ENCODE results near the gene SESN3.
A peak's percentile ranks its signal among the peaks of the same experiment; 100 is the strongest.
"Not testable (repeated sequence)": the region's sequence is repeated elsewhere in the genome, so short reads cannot be mapped to it uniquely, and the experiment has no call there.

Gene SESN3

DNA sequence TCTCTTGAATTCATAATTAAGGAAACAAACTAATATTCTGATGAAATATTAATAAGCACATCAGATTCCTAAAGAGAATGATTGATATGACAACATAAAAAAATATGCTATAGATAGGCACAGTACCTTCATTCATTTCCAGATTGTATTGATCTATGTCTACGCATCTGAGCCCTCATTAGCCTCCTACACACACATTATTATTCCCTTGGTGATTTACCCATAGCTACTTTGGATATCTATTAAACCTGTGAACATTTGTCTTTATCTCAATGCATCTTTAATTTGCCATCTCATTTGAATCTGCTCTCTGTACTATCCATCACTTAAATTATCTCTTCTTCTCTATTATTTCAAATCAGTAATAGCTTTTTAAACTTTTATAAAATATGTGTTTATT is 18.4 kb downstream of the SESN3 start:
- Mint-ChIP-seq H3K27ac (no peak overlapping the region), H3K4me1 (ENCODE audit: low read depth) (peaks cover 28% of the 10 kb centered on the region), H3K9me3 (no peaks in the 10 kb centered on the region), H3K36me3 (ENCODE audit: low read depth) (peaks cover 10% of the 10 kb centered on the region), H3K27me3 (no peaks in the 10 kb centered on the region), H3K4me3 (no peak overlapping the region)

DNA sequence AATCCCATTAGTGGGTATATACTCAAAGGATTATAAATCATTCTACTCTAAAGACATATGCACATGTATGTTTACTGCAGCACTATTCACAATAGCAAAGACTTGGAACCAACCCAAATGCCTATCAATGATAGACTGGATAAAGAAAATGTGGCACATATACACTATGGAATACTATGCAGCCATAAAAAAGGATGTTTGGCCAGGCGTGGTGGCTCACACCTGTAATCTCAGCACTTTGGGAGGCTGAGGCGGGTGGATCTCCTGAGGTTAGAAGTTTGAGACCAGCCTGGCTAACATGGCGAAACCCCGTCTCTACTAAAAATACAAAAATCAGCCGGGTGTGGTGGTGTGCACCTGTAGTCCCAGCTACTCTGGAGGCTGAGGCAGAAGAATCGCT is 21.5 kb downstream of the SESN3 start:
- H3K4me3 Mint-ChIP-seq, H3K27ac Mint-ChIP-seq, H3K9me3 Mint-ChIP-seq, H3K27me3 Mint-ChIP-seq: not testable (repeated sequence)
- Mint-ChIP-seq H3K36me3 (ENCODE audit: low read depth) (peaks cover 10% of the 10 kb centered on the region), H3K4me1 (ENCODE audit: low read depth) (peaks cover 30% of the 10 kb centered on the region)

GRCh38 chr11:95200781-95201457 is 30.1 kb downstream of the SESN3 start:
- H3K27me3 Mint-ChIP-seq = no peaks in the 10 kb centered on the region
- peaks cover 44% of the 10 kb centered on the region for H3K4me1 Mint-ChIP-seq (ENCODE audit: low read depth)
- H3K4me3 Mint-ChIP-seq = no peak overlapping the region
- H3K27ac Mint-ChIP-seq = no peak overlapping the region
- no peaks in the 10 kb centered on the region for H3K9me3 Mint-ChIP-seq
- peaks cover 4% of the 10 kb centered on the region for H3K36me3 Mint-ChIP-seq (ENCODE audit: low read depth)

GRCh38 chr11:95195831-95196230 is 35.2 kb downstream of the SESN3 start:
- Mint-ChIP-seq H3K27me3 (no peaks in the 10 kb centered on the region), H3K4me3 (no peak overlapping the region), H3K27ac (no peak overlapping the region), H3K4me1 (ENCODE audit: low read depth) (peaks cover 40% of the 10 kb centered on the region), H3K9me3 (no peaks in the 10 kb centered on the region), H3K36me3 (ENCODE audit: low read depth) (peaks cover 4% of the 10 kb centered on the region)

GRCh38 chr11:95193541-95193940 is 37.5 kb downstream of the SESN3 start:
- peaks cover 40% of the 10 kb centered on the region for H3K4me1 Mint-ChIP-seq (ENCODE audit: low read depth)
- no peak overlapping the region for H3K4me3 Mint-ChIP-seq
- peaks cover 20% of the 10 kb centered on the region for H3K36me3 Mint-ChIP-seq (ENCODE audit: low read depth)
- no peaks in the 10 kb centered on the region for H3K27me3 Mint-ChIP-seq
- no peaks in the 10 kb centered on the region for H3K9me3 Mint-ChIP-seq
- no peak overlapping the region for H3K27ac Mint-ChIP-seq

DNA sequence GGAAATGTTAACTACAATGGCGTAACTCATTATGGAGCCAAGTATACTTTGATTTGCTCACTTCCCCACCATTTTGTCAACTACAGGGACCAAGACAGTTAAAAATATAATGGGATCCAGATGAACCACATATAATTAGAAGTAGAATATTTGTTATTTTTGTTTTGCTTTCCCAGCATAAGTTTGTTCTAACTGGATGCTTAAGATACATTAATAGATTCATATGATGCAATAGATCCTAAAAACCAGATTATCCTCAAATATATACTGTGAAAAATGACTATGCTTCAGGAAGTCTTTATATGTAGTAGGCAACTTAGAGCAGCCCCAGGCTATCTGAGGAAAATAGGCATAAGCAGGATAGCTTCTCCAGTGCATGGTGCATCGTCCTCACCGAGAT is 38.3 kb downstream of the SESN3 start:
- Mint-ChIP-seq H3K4me1 (ENCODE audit: low read depth) (peaks cover 39% of the 10 kb centered on the region), H3K9me3 (no peaks in the 10 kb centered on the region), H3K36me3 (ENCODE audit: low read depth) (peaks cover 22% of the 10 kb centered on the region), H3K27me3 (no peaks in the 10 kb centered on the region), H3K27ac (no peak overlapping the region), H3K4me3 (no peak overlapping the region)

- Mint-ChIP-seq H3K27me3 (no peaks in the 10 kb centered on the region), H3K4me1 (ENCODE audit: low read depth) (peaks cover 18% of the 10 kb centered on the region), H3K27ac (no peak overlapping the region), H3K36me3 (ENCODE audit: low read depth) (peaks cover 25% of the 10 kb centered on the region), H3K4me3 (no peak overlapping the region), H3K9me3 (no peaks in the 10 kb centered on the region)
Measured at GRCh38 chr11:95187723-95188122, 43.3 kb downstream of the SESN3 start.

- H3K27me3 Mint-ChIP-seq = no peaks in the 10 kb centered on the region
- H3K36me3 Mint-ChIP-seq (ENCODE audit: low read depth) = peaks cover 18% of the 10 kb centered on the region
- peaks cover 10% of the 10 kb centered on the region for H3K4me1 Mint-ChIP-seq (ENCODE audit: low read depth)
- no peaks in the 10 kb centered on the region for H3K9me3 Mint-ChIP-seq
- H3K4me3 Mint-ChIP-seq = no peak overlapping the region
- peak overlapping the region; percentile 36 for H3K27ac Mint-ChIP-seq
Measured at GRCh38 chr11:95182397-95182796, 48.6 kb downstream of the SESN3 start.

DNA sequence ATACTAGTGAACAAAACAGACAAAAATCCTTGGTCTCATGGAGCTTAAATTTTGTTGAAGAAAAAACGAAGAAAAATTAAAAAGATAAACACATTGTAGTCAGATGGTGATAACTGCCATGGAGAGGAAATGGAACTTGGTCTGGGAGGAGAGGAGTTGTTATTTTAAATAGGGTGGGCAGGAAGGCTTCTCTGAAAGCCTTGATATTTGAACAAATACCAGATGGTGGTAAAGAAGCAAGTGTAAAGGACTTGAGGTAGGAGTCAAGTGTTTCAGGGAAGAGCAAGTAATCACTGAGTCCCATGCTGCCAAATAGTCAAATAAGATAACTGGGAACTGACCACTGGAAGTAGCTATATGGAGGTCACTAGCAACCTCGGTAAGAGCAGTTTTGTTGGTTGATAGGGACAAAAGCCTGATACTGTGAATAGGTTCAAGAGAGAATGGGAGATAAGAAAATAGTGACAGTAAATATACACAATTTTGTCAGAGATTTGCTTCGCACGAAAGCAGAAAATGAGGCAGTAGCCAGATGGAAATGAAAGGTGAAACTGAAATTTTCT is 55.1 kb downstream of the SESN3 start:
- Mint-ChIP-seq H3K9me3 (no peaks in the 10 kb centered on the region), H3K4me1 (ENCODE audit: low read depth) (peaks cover 4% of the 10 kb centered on the region), H3K27ac (no peak overlapping the region), H3K4me3 (no peak overlapping the region), H3K27me3 (no peaks in the 10 kb centered on the region), H3K36me3 (ENCODE audit: low read depth) (peaks cover 21% of the 10 kb centered on the region)

GRCh38 chr11:95170294-95170693 is 60.7 kb downstream of the SESN3 start:
- H3K9me3 Mint-ChIP-seq = no peaks in the 10 kb centered on the region
- no peak overlapping the region for H3K4me3 Mint-ChIP-seq
- H3K36me3 Mint-ChIP-seq (ENCODE audit: low read depth) = peaks cover under 1% of the 10 kb centered on the region
- H3K27me3 Mint-ChIP-seq = no peaks in the 10 kb centered on the region
- no peaks in the 10 kb centered on the region for H3K4me1 Mint-ChIP-seq (ENCODE audit: low read depth)
- no peak overlapping the region for H3K27ac Mint-ChIP-seq

DNA sequence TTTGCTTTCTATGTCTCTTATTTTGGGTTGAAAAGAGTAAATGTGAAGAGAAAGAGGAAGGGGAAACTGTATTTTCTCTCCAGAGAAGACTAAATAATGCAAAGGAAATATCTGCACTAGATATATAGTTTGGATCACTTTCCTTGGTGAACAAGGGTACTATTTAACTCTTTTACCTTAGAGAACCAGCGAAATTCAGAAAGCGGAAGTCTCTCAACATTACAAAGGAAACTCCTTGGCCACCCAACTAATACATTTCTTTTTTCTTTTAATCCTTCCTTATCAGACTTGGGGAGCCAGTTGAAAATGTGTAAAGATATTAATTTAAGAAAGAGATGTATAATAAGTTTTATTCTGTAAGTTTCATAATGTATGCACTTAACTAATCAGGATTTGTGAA is 64.2 kb downstream of the SESN3 start:
- Mint-ChIP-seq H3K27ac (no peak overlapping the region), H3K9me3 (no peaks in the 10 kb centered on the region)

DNA sequence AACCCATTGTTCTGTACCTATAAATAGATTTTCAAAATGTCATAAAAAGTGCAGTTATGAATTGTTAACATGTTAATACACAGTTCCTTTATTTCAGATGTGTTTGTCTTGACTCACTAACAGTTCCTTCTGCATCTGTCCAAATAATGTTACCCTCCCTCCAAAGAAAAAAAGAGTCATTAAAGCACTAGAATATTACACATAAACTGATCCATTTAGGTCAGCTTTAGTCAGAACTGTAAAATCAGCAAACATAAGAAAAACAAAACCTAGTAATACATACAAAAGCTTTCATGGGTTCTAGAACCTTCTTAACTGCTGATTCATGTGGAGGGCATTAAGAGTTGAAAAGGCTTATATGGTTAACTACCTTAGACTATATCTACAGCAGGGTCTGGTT is 65.4 kb downstream of the SESN3 start:
- Mint-ChIP-seq H3K27ac (no peak overlapping the region), H3K4me1 (ENCODE audit: low read depth) (peaks cover 16% of the 10 kb centered on the region), H3K36me3 (ENCODE audit: low read depth) (peaks cover 5% of the 10 kb centered on the region), H3K27me3 (no peaks in the 10 kb centered on the region), H3K4me3 (no peak overlapping the region), H3K9me3 (no peaks in the 10 kb centered on the region)

More for the DNA sequence above, 64.2 kb downstream of the SESN3 start:
- H3K4me1 Mint-ChIP-seq (ENCODE audit: low read depth) = peaks cover 16% of the 10 kb centered on the region
- peaks cover 5% of the 10 kb centered on the region for H3K36me3 Mint-ChIP-seq (ENCODE audit: low read depth)
- H3K27me3 Mint-ChIP-seq = no peaks in the 10 kb centered on the region
- H3K4me3 Mint-ChIP-seq = no peak overlapping the region

GRCh38 chr11:95163106-95163505 is 67.9 kb downstream of the SESN3 start:
- Mint-ChIP-seq H3K9me3 (peaks cover 3% of the 10 kb centered on the region), H3K4me3 (no peak overlapping the region), H3K4me1 (ENCODE audit: low read depth) (peaks cover 21% of the 10 kb centered on the region), H3K27ac (peak overlapping the region; percentile 65), H3K36me3 (ENCODE audit: low read depth) (peaks cover 9% of the 10 kb centered on the region), H3K27me3 (no peaks in the 10 kb centered on the region)

- Mint-ChIP-seq H3K9me3 (peaks cover 4% of the 10 kb centered on the region), H3K27me3 (no peaks in the 10 kb centered on the region), H3K4me3 (no peak overlapping the region), H3K27ac (no peak overlapping the region), H3K4me1 (ENCODE audit: low read depth) (peaks cover 32% of the 10 kb centered on the region), H3K36me3 (ENCODE audit: low read depth) (peaks cover 9% of the 10 kb centered on the region)
Measured at GRCh38 chr11:95161248-95161647, 69.8 kb downstream of the SESN3 start.

DNA sequence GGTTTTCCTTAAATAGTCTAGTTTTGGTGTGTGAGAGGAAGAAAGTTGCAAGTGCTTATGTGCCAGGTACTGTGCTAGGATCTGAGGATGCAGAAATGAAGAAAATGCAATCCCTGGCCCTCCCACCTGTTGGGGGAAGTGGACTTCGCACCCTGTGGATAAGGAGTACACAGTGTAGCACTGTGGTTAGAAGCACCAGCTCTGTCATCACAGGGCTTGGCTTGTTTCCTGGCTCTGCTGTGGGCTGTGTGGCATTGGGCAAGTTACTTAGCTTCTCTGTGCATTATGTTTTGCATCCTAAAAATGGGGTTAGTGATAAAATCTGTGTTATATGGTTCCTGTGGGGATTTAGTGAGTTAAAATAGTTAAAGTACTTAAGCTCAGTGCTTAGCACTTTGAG is 73.2 kb downstream of the SESN3 start:
- Mint-ChIP-seq H3K27me3 (no peaks in the 10 kb centered on the region), H3K9me3 (peaks cover 4% of the 10 kb centered on the region), H3K4me1 (ENCODE audit: low read depth) (peaks cover 39% of the 10 kb centered on the region), H3K4me3 (peak overlapping the region; percentile 18), H3K36me3 (ENCODE audit: low read depth) (peaks cover 6% of the 10 kb centered on the region), H3K27ac (peak overlapping the region; percentile 32)

Measured in stimulated activated naive CD8-positive, alpha-beta T cell treated with anti-CD3 and anti-CD28 coated beads, Interleukin-15, Interleukin-2, amounts not matched to agents 100 ng/mL and 50 ng/mL, for 24 hours (primary cell).